GDM1 (cell line): ENCODE measurements around the gene SLC45A1.

Source experiments
- DNase-seq: peaks from one replicate; lab custom pipeline; 2025; lab: John Stamatoyannopoulos, UW

Gene SLC45A1

DNA sequence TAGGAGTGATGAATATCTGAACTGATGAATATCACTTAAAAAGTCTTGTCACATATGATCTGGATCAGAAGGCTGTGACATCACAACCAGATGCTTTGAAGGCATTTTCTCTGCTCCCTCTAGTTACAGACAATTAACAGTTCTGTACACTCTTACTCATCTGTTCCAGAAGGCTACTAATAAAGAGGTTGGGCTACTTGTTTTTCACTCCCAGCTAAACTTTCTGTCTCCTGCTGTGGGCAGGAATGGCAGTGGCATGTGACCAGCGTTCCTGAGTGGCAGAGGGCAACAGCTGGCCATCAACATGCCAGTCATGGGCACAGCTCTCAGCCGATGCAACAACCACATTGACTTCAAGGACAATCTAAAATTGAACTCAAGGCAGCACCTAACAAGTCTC lies 66.7 kb downstream of the SLC45A1 start:
- DNase-seq = no peak

DNA sequence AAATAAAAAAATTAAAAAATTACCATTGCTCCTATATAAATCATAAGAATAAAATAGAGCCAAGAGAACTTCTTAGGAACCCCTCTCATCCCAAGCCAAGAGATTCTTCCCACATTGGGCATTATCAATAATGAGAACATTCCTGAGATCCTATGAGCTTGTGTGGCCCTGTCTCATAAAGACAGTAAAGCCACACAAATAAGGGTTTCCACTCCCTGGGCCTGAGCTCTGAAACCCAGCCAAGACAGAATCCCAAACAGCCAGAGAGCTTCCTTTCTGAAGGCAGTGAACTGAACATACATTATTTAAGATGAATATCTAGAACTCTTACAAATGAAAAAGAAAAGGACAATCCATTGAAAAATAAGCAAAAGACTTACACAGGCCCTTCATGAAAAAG lies 68.3 kb downstream of the SLC45A1 start:
- DNase-seq = no peak

DNA sequence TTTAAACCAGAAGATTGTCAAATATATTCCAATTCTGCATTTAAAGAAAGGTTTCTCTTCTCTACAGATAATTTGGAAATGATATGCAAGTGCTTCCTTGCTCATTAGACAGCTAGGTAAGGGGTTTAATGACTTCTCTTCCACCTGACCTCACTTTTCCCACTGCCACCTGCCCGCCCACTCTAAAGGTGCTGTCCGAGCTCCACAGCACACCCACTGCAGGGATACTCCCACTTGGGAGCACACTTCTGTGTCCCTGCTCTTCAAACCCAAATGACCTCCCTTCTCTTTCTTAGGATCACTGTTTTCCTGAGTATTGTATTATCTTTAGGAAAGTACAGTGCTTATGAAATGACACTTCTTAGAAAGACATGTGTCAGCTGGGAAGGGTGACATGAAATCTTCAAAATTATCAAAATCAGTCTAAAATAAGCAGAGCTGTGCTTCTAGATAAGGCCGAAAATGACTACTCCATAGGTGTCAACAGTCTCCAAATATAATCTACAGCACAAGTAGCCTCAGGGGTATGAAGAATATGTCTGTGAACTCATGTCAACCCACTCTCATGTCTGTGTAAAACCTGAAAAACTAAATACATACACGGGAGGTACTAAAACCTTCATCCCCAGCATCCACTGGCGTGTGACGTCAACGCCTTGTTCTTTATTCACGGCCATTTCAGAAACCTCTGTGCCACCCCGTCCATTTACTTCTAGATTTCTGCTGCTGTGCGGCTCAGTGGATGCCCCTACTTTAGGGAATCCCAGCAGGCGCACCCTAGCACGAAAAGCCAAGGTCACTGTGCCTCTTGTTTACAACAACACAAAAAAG lies 71.0 kb downstream of the SLC45A1 start:
- DNase-seq = no peak

DNA sequence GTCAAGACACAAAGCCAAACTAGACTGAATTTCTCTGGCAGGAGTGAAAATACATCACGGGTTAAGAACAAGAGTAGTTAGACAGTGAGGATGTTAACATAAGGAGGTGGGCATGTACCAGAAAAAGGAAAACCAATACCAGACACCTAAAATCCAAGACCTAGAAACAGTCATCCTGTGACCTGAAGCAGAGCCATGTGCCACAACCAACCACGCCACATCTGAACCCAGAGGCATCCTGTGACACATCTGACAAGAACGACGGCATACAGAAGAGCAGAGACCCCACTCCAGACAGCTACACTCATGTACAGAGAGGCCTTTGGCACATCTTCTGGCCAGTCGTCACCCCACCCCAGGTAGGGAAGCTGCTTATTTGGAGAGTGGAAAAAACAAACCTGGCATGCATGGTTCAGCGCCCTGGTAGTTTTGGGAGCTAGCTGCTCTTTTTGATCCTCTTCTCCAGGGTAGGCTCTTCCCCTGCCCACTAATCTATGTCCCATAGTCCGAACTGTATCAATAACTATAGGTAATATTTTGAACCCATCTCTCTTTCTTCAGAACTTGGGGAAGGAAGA lies 72.1 kb downstream of the SLC45A1 start:
- no peak for DNase-seq

DNA sequence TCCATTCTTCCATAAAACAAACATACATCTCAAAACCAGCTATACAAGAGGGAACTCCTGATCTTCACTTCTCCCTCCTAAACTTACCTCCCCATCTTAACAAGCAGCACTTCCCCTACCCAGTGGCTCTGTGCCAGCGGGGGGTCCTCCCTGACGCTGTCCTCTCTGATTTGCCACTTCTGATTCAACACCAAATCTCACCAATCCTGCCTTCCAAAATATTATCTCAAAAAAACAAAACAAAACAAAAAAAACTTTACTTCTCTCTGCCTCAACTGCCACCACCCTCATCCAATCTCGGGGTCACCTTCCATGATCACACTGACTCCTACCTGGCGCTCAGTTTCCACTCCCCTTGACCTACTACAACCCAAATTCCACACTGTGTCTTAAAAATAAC lies 72.8 kb downstream of the SLC45A1 start:
- no peak for DNase-seq

DNA sequence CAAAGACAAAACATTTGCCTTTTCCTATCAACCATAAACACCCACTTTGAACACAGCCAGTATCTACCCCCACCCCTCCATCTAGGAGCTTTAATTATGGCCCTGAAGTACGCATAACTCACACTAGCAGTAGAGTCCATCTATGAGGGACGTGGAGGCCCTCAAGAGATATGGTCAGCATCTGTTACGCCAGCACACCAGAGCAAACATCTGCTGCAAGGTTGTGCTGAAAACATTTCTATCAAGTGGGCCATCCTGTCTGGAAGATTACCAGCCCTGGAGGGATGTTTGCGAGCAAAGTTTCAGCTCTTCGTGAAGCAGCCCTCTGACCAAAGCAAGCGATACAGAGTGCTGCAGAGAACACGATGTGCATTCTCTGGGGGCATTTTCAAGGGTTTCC lies 74.6 kb downstream of the SLC45A1 start:
- DNase-seq = no peak
